H1 (cell line): ENCODE data around the gene TIMM9. TPM values are rescaled to one million over a fixed set of nuclear protein-coding genes. Genes with fewer than 3 reads are reported as not detected.

Source experiments
- CTCF ChIA-PET: fragments of 300-600 bp; sonication (Branson Sonifier 250); formaldehyde crosslinking; loops from one replicate; lab custom pipeline; 2021; ENCODE audit not compliant: partially characterized antibody; lab: Charles Lee
- POLR2A ChIA-PET: fragments of 300-600 bp; sonication (Branson Sonifier 250); formaldehyde crosslinking; loops from one replicate; lab custom pipeline; 2021; ENCODE audit warnings: inconsistent platforms; ENCODE audit not compliant: partially characterized antibody; lab: Charles Lee
- DNase-seq, 2 experiments: peaks; one replicate each; pipeline versions ENCODE4 v3.0.0 to v3.0.0-alpha.2; 2010 to 2022; ENCODE audit warnings: low spot score in 2 of 2, low read depth in 1 of 2, mixed read lengths in 1 of 2
- FAIRE-seq: peaks from 2 replicates; lab custom pipeline; 2011; peaks lifted over from hg19 to GRCh38; lab: Jason Lieb, UNC
- H2AFZ ChIP-seq: 2 replicates; pipeline ENCODE4 v1.8.1; 2012; ENCODE audit warnings: low read length, inconsistent platforms
- H2AK5ac ChIP-seq: 2 replicates; pipeline ENCODE4 v1.6.1; 2013; ENCODE audit warnings: low read depth, low read length
- H2BK120ac ChIP-seq: replicated peaks from 2 replicates; pipeline ENCODE3; 2013; ENCODE audit warnings: low read depth, low read length, inconsistent platforms
- H2BK12ac ChIP-seq: 2 replicates; pipeline ENCODE4 v1.6.1; 2013; ENCODE audit warnings: low read depth, low read length
- H2BK15ac ChIP-seq: 2 replicates; pipeline ENCODE4 v1.6.1; 2013; ENCODE audit warnings: low read length
- H2BK20ac ChIP-seq: 2 replicates; pipeline ENCODE4 v1.6.1; 2013; ENCODE audit warnings: low read length
- H2BK5ac ChIP-seq: 2 replicates; pipeline ENCODE4 v1.6.1; 2013; ENCODE audit warnings: low read depth, low read length
- H3K14ac ChIP-seq: 2 replicates; pipeline ENCODE4 v1.6.1; 2013; ENCODE audit warnings: inconsistent platforms; ENCODE audit not compliant: insufficient read length
- H3K18ac ChIP-seq: 2 replicates; pipeline ENCODE4 v1.6.1; 2013; ENCODE audit warnings: low read length; ENCODE audit errors: extremely low read depth
- H3K23ac ChIP-seq: 2 replicates; pipeline ENCODE4 v1.6.1; 2013; ENCODE audit warnings: inconsistent platforms; ENCODE audit not compliant: insufficient read length
- H3K23me2 ChIP-seq: 2 replicates; pipeline ENCODE4 v1.6.1; 2013; ENCODE audit warnings: low read depth, low read length
- H3K27ac ChIP-seq: 2 replicates; pipeline ENCODE4 v1.6.1; 2011; ENCODE audit warnings: low read depth, low read length, inconsistent platforms
- H3K27me3 ChIP-seq, 4 experiments: replicated peaks in 1 of 4; 1 replicate in 1 of 4; 2 replicates in 3 of 4; pipeline versions ENCODE4 v1.6.1 to v1.8.1; 2011 to 2013; ENCODE audit warnings: low read length in 3 of 4, mild to moderate bottlenecking in 3 of 4, inconsistent platforms in 2 of 4, mixed read lengths in 2 of 4, moderate library complexity in 1 of 4; ENCODE audit not compliant: control insufficient read depth in 3 of 4, insufficient read depth in 3 of 4; ENCODE audit errors: extremely low read depth in 1 of 4
- H3K36me3 ChIP-seq, 4 experiments: 2 replicates each; pipeline versions ENCODE4 v1.6.1 to v1.8.1; 2011 to 2013; ENCODE audit warnings: mild to moderate bottlenecking in 4 of 4, low read length in 3 of 4, moderate library complexity in 2 of 4, control low read depth in 1 of 4, inconsistent platforms in 1 of 4; ENCODE audit not compliant: insufficient read depth in 4 of 4, control insufficient read depth in 2 of 4
- H3K4ac ChIP-seq: replicated peaks from 2 replicates; pipeline ENCODE3; 2013; ENCODE audit warnings: low read length, low read depth, mixed read lengths, inconsistent platforms; ENCODE audit not compliant: insufficient read length
- H3K4me1 ChIP-seq, 4 experiments: replicated peaks in 1 of 4; 1 replicate in 1 of 4; 2 replicates in 3 of 4; pipeline versions ENCODE4 v1.6.1 to v1.8.1; 2011 to 2013; ENCODE audit warnings: low read length in 3 of 4, inconsistent platforms in 2 of 4, mixed read lengths in 1 of 4; ENCODE audit not compliant: insufficient read depth in 4 of 4, control insufficient read depth in 3 of 4
- H3K4me2 ChIP-seq, 2 experiments: 2 replicates each; pipeline versions ENCODE4 v1.6.1 to v1.8.1; 2011 to 2013; ENCODE audit warnings: low read depth in 2 of 2, low read length in 2 of 2, control low read depth in 1 of 2, inconsistent platforms in 1 of 2, mild to moderate bottlenecking in 1 of 2; ENCODE audit not compliant: insufficient read depth in 1 of 2
- H3K4me3 ChIP-seq, 4 experiments: fragments of 200-600, 300-600 bp in 1 of 4; sonication (generic), shearing (Covaris generic), sonication (Bioruptor Twin) in 1 of 4; 2 replicates each; pipeline versions ENCODE4 v1.5.1 to v1.8.1; 2011 to 2016; ENCODE audit warnings: low read length in 4 of 4, low read depth in 3 of 4, control low read depth in 2 of 4, inconsistent platforms in 2 of 4, mild to moderate bottlenecking in 2 of 4, mixed read lengths in 1 of 4, moderate library complexity in 1 of 4; ENCODE audit not compliant: insufficient read depth in 2 of 4; ENCODE audit errors: extremely low read depth in 1 of 4
- H3K56ac ChIP-seq: replicated peaks from 2 replicates; pipeline ENCODE3; 2013; ENCODE audit warnings: low read depth, mild to moderate bottlenecking, mixed read lengths, low read length, inconsistent platforms; ENCODE audit not compliant: insufficient read length
- H3K79me1 ChIP-seq: 2 replicates; pipeline ENCODE4 v1.6.1; 2013; ENCODE audit warnings: low read depth, low read length, control low read depth
- H3K79me2 ChIP-seq, 2 experiments: 2 replicates each; pipeline versions ENCODE4 v1.6.1 to v1.8.1; 2012 to 2013; ENCODE audit warnings: low read length in 2 of 2, mild to moderate bottlenecking in 2 of 2, inconsistent platforms in 1 of 2; ENCODE audit not compliant: insufficient read depth in 2 of 2, control insufficient read depth in 1 of 2
- H3K9ac ChIP-seq, 4 experiments: replicated peaks in 1 of 4; 1 replicate in 1 of 4; 2 replicates in 3 of 4; pipeline versions ENCODE4 v1.6.1 to v1.8.1; 2011 to 2013; ENCODE audit warnings: low read depth in 3 of 4, low read length in 3 of 4, control low read depth in 2 of 4, mild to moderate bottlenecking in 2 of 4, moderate library complexity in 2 of 4, inconsistent platforms in 1 of 4; ENCODE audit errors: extremely low read depth in 1 of 4
- H3K9me3 ChIP-seq, 2 experiments: 2 replicates each; pipeline versions ENCODE4 v1.6.1 to v1.8.1; 2012 to 2013; ENCODE audit warnings: mild to moderate bottlenecking in 2 of 2, moderate library complexity in 2 of 2, control low read depth in 1 of 2, inconsistent platforms in 1 of 2, low read depth in 1 of 2, low read length in 1 of 2, mixed read lengths in 1 of 2; ENCODE audit not compliant: insufficient read depth in 2 of 2
- H4K20me1 ChIP-seq, 2 experiments: replicated peaks in 1 of 2; 2 replicates each; pipeline versions ENCODE3 to v1.8.1; 2011 to 2013; ENCODE audit warnings: inconsistent platforms in 2 of 2, low read length in 2 of 2, mild to moderate bottlenecking in 1 of 2; ENCODE audit not compliant: insufficient read depth in 2 of 2, control insufficient read depth in 1 of 2
- H4K5ac ChIP-seq: 2 replicates; pipeline ENCODE4 v1.6.1; 2013; ENCODE audit warnings: low read length, low read depth, mixed read lengths, inconsistent platforms; ENCODE audit not compliant: insufficient read length
- H4K8ac ChIP-seq: 2 replicates; pipeline ENCODE4 v1.8.0; 2013; ENCODE audit warnings: mild to moderate bottlenecking, moderate library complexity, low read length, inconsistent platforms; ENCODE audit not compliant: insufficient read depth; ENCODE audit errors: extremely low read depth
- H4K91ac ChIP-seq: replicated peaks from 2 replicates; pipeline ENCODE3; 2013; ENCODE audit warnings: low read length, mixed read lengths, inconsistent platforms; ENCODE audit not compliant: insufficient read length
- ATF2 ChIP-seq: IDR thresholded peaks from 2 replicates; pipeline ENCODE4 v1.6.1; 2012; ENCODE audit warnings: low read length, inconsistent platforms
- CHD2 ChIP-seq: IDR thresholded peaks from 2 replicates; pipeline ENCODE4 v1.6.1; 2012; ENCODE audit warnings: low read length, improper control_type of control experiment
- E2F6 ChIP-seq: IDR thresholded peaks from 2 replicates; pipeline ENCODE4 v1.6.1; 2012; ENCODE audit warnings: inconsistent platforms
- FOSL1 ChIP-seq: IDR thresholded peaks from 2 replicates; pipeline ENCODE4 v1.6.1; 2011; ENCODE audit warnings: mild to moderate bottlenecking, low read depth, low read length, moderate library complexity; ENCODE audit not compliant: insufficient read depth
- POLR2AphosphoS5 ChIP-seq: IDR thresholded peaks from 2 replicates; pipeline ENCODE4 v1.6.1; 2011; ENCODE audit warnings: low read depth, low read length
- SP2 ChIP-seq: IDR thresholded peaks from 2 replicates; pipeline ENCODE4 v1.6.1; 2012; ENCODE audit warnings: mild to moderate bottlenecking, low read length, inconsistent platforms
- TAF7 ChIP-seq: optimal IDR thresholded peaks from 2 replicates; pipeline ENCODE3; 2011; ENCODE audit warnings: low read depth, mild to moderate bottlenecking, inconsistent platforms, low read length, moderate library complexity, borderline replicate concordance
- USF2 ChIP-seq: IDR thresholded peaks from 2 replicates; pipeline ENCODE4 v1.6.1; 2011; ENCODE audit warnings: low read length, improper control_type of control experiment
- WGBS, 2 experiments: shearing (Covaris generic) in 1 of 2; methylation state at CpG; one replicate each; pipeline versions ENCODE4 v1.1.6 to v1.1.7; 2013 to 2015; ENCODE audit warnings: low lambda C conversion rate in 2 of 2, mixed read lengths in 2 of 2, inconsistent platforms in 1 of 2, low coverage in 1 of 2, missing lambda C conversion rate in 1 of 2; ENCODE audit not compliant: insufficient replicate concordance in 2 of 2, insufficient coverage in 1 of 2, insufficient read length in 1 of 2; ENCODE audit errors: extremely low coverage in 1 of 2, missing lambda C conversion rate in 1 of 2; 5-methylcytosine and 5-hydroxymethylcytosine counted together
- polyA plus RNA-seq, 7 experiments: library from polyadenylated mRNA; depleted of rRNA in 3 of 7; stranded (reverse) in 5 of 7; unstranded in 2 of 7; fragments of >200 nt in 5 of 7; fragments of 200-250 nt in 2 of 7; gene quantifications; 1 replicate in 5 of 7; 2 replicates in 1 of 7; 4 replicates in 1 of 7; pipeline versions ENCODE4 v1.2.1 to v1.2.3, GENCODE V29; 2011 to 2013; ENCODE audit warnings: missing spikeins in 2 of 7, mixed read lengths in 2 of 7
- total RNA-seq: library from RNA; stranded (reverse); fragmentation: NEBNext Ultra II Directional; extraction: Animal tissue kit (Norgen Biotek cat#: 25700); gene quantifications from 2 replicates; pipeline ENCODE4 v1.2.1, GENCODE V29; 2021

TIMM9 gene
- total and polyA plus RNA-seq, 2 of the 8 experiments (the other 6 are each of a cell fraction or from before 2014, with no cell fraction given) = 24.0 to 52.2 TPM

- H3K9me3 ChIP-seq = no peaks in the 10 kb centered on the region
- H2BK20ac ChIP-seq = no peak overlapping the region
- no peak overlapping the region for H3K14ac ChIP-seq
- H3K79me1 ChIP-seq = no peaks in the 10 kb centered on the region; the same call in 1 of the 2 replicates
- peak overlapping the region; percentile 77 for H3K56ac ChIP-seq
- H3K23me2 ChIP-seq = no peaks in the 10 kb centered on the region; the same call in 1 of the 2 replicates
- peak overlapping the region; percentile 25 to 76 (median 70) for H3K9ac ChIP-seq
- no peaks in the 10 kb centered on the region for H4K20me1 ChIP-seq
- H2BK120ac ChIP-seq = no peak overlapping the region
- H3K18ac ChIP-seq = peak overlapping the region; percentile 64; the same call in 1 of the 2 replicates
- H3K4me1 ChIP-seq = no peaks in the 10 kb centered on the region
- ChIA-PET CTCF (interaction anchor here (0.6 to 1.7 kb wide), 4 partner anchors 22 to 30 kb away, joined by 3 to 6 read pairs (median 4); no protein-coding TSS in a partner anchor), POLR2A (interaction anchor here (0.6 to 3.2 kb wide), 11 partner anchors 15 to 210 kb away, joined by 3 to 23 read pairs (median 4); partner anchors contain the start of genes ARID4A, PSMA3 and TOMM20L)
- H3K4me2 ChIP-seq = peak overlapping the region; percentile 75 to 84
- no peak overlapping the region for H3K4ac ChIP-seq
- no peak overlapping the region for H3K23ac ChIP-seq
- H3K27ac ChIP-seq = peak overlapping the region; percentile 91
- H3K4me3 ChIP-seq = peak overlapping the region; percentile 54 to 85 (median 82)
- H4K91ac ChIP-seq = no peak overlapping the region
- H3K36me3 ChIP-seq = peaks cover 0 to 31% (median 2%) of the 10 kb centered on the region in 4 experiments; a peak in 5 of 8 replicates
- H3K27me3 ChIP-seq = no peaks in the 10 kb centered on the region
- H4K8ac ChIP-seq = peak overlapping the region; percentile 92; the same call in 1 of the 2 replicates
- H2AFZ ChIP-seq = peak overlapping the region; percentile 100
- WGBS, 2 experiments = 2% methylated on average over 35 of the region's 35 CpGs; no CpG with 5 or more reads in 1 of the 2 experiments
- FAIRE-seq = no peak
- peak overlapping the region; percentile 9; the same call in 1 of the 2 replicates for H2BK5ac ChIP-seq
- no peak overlapping the region for H2BK15ac ChIP-seq
- H2BK12ac ChIP-seq = no peak overlapping the region
- no peak overlapping the region for H2AK5ac ChIP-seq
- H3K79me2 ChIP-seq = peaks cover 0 to 44% of the 10 kb centered on the region in 2 experiments; a peak in 2 of 4 replicates
- peak overlapping the region; percentile 84 for H4K5ac ChIP-seq
- DNase-seq = peak; percentile 13 to 78
- no peak for TF ChIP-seq SP2
- TF ChIP-seq FOSL1 = no peak
- TF ChIP-seq TAF7 = peak; percentile 46
- peak; percentile 81 for TF ChIP-seq E2F6
- TF ChIP-seq POLR2AphosphoS5 = 0 out of 2 replicates have a peak, but pooled peaks have one; percentile 54
- no peak for TF ChIP-seq ATF2
- no peak for TF ChIP-seq CHD2
- peak; percentile 40; the same call in 1 of the 2 replicates for TF ChIP-seq USF2
These were observed 556 bp downstream of the TIMM9 start for GRCh38 chr14:58426670-58427280.
